ENCODE results near the gene FSD1.

FSD1 gene

DNA sequence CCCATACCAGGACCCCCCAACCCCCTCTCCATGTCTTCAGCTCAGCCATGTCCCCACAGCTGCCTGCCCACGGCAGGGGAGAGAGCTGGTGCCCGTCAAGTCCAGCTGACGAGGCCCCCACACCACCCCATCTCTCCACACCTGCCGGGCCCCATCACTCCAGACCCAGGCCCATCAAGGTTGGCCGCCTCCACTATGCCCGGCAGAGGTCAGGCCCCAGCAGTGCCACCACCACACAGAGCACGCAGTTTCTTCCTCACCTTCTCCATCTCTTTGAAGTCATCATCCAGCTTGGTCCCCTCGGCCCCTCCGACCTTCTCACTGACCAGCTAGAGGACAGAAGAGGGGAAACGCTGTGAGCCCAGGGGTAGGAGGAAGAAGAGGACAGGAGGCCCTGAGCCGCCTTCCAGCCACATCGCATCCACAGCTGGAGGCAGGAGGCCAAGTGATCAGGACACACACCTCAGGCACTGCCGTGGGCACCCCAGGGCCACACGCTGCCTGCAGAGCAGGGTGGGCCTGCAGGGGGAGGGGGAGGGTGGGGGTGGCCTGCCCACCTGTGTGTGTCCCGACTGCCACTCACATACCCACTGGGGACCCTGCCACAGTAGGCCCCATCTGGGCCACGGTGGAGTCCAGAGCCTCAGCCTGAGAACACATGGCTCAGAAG, 62.4 kb downstream of the FSD1 start:
- no peak for DNase-seq

DNA sequence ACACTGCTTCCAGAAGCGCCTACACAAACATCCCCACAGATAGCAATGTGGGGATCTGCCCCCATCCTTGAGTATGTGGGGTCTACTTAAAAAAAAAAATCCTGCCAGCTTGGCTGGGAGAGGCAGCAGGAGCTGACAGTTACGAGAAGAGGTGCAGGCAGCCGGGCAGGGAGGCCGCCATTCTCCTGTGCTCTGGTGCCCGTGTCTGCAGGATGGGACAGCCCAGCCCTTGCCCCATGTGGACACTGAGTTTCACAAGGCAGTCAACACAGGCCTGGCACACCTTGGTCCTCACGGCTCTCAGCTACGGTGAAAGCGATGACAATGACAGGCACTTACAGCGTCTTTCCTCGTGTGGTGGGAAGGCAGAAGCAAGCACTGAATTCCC, 62.9 kb downstream of the FSD1 start:
- no peak for DNase-seq

DNA sequence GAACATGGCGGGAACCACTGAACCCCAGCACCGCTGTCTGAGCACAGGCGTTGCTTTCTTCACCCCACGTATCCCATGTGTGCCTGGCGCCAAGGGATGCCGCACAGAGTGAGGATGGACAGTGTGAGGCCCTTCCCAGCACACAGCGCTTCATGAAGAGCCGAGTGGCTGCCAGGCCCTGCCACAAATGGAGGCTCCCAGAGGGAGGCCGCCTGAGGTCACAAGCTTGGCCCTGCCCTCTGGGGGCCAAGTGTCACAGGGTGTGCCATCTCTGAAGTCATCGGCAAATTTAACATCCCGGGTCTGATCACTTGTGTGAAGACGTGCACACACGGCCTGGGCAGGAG, 63.4 kb downstream of the FSD1 start:
- no peak for DNase-seq

DNA sequence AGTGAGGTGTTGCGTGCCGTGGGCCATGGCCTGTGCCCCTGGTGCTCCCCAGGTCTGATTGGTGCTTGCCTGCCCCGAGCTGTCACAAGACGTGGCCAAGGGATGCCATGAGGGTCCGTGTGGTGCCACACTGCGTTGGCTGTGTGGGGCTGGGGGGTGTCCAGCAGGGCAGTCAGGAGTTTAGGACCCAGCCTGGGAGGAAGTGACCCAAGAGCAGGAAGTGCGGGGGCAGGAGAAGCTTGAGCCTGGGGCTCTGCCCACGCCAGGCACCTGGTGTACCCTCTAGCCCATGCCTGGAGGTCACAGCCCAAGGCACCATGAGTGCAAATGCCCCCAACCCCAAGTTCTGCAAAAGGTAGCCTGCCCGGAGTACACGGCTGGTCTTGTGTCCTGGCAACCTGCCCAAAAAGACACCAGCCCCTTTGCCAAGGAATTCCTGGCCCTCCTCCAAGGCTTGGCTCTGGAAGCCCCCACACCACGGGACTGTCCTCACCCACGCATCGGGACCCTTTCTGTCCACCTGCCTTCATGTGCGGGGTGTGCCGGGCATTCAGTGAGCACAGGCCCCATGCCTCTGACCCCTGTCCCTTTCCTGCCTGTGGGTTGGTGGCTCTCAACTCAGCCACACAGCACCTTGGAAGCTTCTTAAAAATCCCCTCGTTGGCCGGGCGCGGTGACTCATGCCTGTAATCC, 63.9 kb downstream of the FSD1 start:
- DNase-seq: no peak

DNA sequence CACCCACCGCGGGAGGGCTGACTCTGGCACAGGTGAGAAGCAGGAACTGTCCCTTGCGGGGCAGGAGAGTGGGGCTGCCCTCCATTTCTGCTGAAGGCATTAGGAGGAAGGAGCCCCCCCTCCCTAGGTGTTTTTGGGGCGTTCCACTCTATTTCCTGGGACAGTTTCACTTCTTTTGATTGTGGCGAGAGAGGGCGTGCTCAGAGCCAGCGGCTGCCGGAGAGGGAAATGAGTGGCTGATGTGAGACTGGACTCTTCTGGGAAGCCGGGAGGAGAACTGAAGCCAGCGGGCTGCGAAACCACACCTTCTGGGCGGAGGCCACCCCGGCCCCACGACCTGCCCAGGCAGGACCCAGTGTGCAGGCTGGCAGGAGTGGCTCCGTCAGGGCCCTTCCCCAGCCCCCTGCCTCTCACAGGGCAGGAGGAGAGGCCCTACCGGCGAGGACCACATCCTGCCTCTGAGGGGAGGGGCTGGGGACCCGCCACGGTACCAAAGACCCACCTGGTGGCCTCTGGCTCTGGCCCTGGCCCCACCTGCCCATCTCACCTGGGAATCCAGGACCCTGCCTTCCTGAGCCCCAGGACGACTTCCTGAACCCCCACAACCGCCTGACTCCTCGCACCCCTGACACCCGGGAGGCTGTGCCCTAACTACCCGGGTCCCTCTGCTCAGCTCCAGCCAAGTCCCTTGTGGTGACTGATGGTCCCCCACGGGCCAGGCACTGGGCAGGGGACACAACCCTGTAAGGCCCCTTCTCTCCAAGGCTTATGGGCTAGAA, 64.9 kb downstream of the FSD1 start:
- no peak for DNase-seq

DNA sequence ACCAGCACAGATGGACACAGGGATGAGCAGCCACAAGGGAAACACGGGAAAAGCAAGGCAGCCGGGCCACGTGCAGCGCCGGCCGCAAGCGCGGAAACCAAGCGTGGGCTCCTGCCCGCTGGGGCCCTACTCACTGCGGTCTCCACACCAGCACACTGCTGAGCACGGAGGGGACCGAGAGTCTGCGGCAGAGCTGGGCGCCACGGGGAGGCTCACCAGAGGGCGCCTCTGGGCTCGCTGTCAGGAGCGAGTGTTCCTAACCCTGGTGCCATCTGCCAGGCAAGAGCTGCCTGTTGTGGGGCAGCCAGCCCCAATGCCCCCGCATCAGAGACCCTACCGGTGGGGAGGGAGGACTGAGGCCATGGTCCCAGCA, 65.5 kb downstream of the FSD1 start:
- no peak for DNase-seq

DNA sequence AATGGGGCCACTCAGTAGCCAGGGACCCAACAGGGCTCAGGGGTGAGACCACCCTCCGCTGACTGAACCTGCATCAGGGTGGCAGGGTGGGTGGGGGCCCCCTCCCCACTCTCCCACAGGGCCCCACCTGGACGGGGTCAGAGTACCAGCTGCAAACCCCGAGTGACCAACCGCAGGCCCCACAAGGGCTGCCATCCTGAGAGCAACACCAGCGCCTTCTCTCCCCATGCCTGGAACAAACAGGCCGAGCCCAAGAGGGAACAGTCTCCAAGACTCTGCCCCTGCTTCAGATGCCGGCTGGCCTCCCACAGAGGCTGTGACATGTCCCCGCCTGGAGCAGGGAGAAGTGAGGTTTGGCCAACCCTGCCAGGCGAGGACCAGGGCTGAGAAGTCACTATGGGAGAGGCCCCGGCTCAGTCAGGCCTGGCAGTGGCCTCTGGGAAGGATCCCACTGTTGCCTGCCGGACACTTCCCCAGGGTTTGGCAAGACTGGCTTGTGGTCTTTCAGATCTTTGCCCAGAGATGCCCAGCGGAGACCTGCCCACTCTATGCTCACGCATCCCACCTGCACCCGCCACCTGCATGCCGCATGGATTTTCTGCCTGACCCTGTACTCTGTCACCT, 66.1 kb downstream of the FSD1 start:
- no peak for DNase-seq

DNA sequence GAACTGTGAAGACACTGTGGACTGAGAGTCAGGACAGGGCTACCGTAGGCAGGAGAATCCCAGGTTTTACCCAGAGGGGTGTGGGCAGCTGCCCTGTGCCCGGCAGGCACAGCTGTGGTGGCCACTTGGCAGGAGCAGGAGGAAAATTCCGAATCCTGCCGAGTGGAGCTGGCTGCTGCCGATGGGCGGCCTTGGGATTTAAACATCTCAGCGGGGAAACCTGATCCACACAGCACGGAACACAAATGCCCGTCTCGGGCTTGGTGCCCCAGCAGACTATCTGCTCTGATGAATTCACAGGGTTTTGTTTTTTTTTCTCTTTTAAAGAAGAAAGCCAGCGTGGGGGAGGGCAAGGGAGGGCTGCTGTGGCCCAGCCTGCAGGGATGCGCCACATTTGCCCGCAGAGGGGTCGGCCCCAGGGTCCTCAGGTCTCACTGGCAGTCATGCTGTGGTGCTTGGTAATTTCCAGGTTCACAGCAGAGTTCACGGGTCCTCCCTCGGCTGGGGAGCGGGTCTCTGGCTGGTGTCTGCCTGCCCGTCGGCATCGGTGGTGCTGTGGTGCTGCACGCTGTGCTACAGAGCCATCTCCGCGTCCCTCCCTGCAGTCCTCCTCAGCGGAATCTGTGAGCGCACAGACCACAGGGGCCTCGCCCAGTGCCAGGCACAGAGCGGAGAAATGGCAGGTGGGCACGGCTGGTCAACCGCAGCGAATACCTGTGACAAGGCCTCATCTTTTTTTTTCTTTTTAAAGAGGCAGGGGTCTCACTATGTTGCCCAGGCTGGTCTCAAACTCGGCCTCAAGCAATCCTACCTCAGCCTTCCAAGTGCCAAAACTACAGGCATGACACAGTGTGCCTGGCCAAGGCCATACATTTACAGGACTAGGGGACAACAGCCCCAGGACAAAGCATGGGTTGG, 67.1 kb downstream of the FSD1 start:
- no peak for DNase-seq

DNA sequence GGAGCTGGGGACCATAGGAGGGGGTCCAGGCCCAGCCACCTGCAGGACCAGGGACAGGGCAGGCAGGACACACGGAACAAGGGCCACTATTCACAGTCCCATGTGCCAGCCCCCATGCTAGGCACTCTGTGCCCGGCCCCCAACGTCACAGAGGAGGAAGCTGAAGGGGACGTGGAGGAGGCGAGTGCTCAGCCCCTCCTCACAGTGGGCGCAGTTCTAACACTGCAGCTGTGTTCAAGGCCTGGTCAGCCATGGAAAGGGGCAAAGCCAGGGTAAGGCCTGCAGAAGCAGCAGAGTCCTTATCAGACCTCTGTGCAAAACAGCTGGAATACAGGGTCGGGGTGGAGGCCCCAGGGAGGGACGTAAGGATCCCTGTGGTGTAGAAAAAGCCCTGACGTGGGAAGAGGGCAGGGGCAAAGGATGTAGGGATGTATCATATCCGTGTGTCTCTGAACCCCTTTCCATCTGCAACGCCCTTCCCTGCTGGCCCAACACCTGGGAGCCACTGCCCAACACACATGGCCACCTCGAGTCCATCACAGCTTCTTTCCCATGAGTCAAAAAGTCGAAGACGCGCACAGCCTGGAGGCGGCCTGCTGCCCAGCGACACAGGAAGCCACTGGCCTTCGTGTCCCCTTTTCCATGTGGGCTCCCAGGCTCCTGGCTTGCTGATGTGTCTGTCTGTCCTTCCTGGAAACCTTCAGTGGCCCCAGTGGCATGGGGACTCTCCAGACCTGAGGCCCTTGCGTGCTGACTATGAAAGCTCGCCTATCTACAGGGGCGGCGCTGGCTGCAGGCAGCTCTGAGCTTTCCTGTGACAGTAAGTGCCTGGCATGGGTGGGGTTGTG, 68.0 kb downstream of the FSD1 start:
- DNase-seq: no peak

DNA sequence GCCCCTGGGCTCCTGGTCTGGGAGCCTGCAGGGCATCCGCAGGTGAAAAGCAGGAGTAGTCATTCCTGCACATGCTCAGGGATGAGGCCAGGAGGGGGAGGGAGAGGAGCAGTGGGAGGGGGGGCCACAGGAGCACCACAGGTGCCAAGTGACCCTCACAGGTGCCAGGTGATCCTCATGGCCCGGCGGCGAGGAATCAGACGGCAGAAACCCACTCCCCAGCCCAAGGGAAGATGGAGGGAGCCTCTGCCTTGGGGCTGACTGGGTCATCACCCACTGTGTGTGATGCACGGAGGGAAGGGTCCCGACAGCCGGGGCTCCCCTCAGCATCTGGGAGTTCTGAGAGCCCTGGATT, 68.6 kb downstream of the FSD1 start:
- no peak for DNase-seq

Data from NCI-H748 treated with DMSO at 0.1 percent for 48 hours (cell line).